Smooth muscle cell (in vitro differentiated cells): ENCODE measurements around the gene GBP4. TPM values are rescaled to one million over a fixed set of nuclear protein-coding genes. Genes with fewer than 3 reads are reported as not detected.

Experiments
- DNase-seq: peaks from one replicate; lab custom pipeline; 2025; ENCODE audit not compliant: unreplicated experiment; lab: John Stamatoyannopoulos, UW
- H2AFZ ChIP-seq: fragments of 200-600 bp; sonication (generic); 2 replicates; pipeline ENCODE4 v1.6.0; 2016; ENCODE audit warnings: antibody characterized with exemption, low read depth, mild to moderate bottlenecking
- H3F3A ChIP-seq: fragments of 200-600 bp; sonication (generic); 2 replicates; pipeline ENCODE4 v1.6.0; 2017; ENCODE audit warnings: antibody characterized with exemption, low read depth
- H3K27ac ChIP-seq: fragments of 200-600 bp; sonication (generic); 2 replicates; pipeline ENCODE4 v1.5.1; 2016; ENCODE audit warnings: low read depth, mild to moderate bottlenecking
- H3K27me3 ChIP-seq: fragments of 200-600 bp; sonication (generic); 2 replicates; pipeline ENCODE4 v1.6.1; 2016; ENCODE audit warnings: low read depth, mild to moderate bottlenecking
- H3K36me3 ChIP-seq: fragments of 200-600 bp; sonication (generic); 2 replicates; pipeline ENCODE4 v1.5.1; 2016; ENCODE audit warnings: low read depth
- H3K4me1 ChIP-seq: fragments of 200-600 bp; sonication (generic); 2 replicates; pipeline ENCODE4 v1.5.1; 2016; ENCODE audit warnings: low read depth
- H3K4me2 ChIP-seq: fragments of 200-600 bp; sonication (generic); 2 replicates; pipeline ENCODE4 v1.6.0; 2016; ENCODE audit warnings: mild to moderate bottlenecking
- H3K4me3 ChIP-seq: fragments of 200-600 bp; sonication (generic); 2 replicates; pipeline ENCODE4 v1.5.1; 2016; ENCODE audit warnings: mild to moderate bottlenecking
- H3K79me2 ChIP-seq: fragments of 200-600 bp; sonication (generic); 2 replicates; pipeline ENCODE4 v1.6.0; 2016; ENCODE audit warnings: low read depth, mild to moderate bottlenecking
- H3K9ac ChIP-seq: fragments of 200-600 bp; sonication (generic); 2 replicates; pipeline ENCODE4 v1.6.0; 2016; ENCODE audit warnings: low read depth
- H3K9me3 ChIP-seq: fragments of 200-600 bp; sonication (generic); replicated peaks from 2 replicates; pipeline ENCODE4 v1.5.1; 2016; ENCODE audit warnings: low read depth
- H4K20me1 ChIP-seq: fragments of 200-600 bp; sonication (generic); 2 replicates; pipeline ENCODE4 v1.6.0; 2016; ENCODE audit warnings: low read depth
- CTCF ChIP-seq: fragments of 200-600 bp; sonication (generic); IDR thresholded peaks from 2 replicates; pipeline ENCODE4 v1.5.1; 2017; ENCODE audit warnings: borderline replicate concordance, mild to moderate bottlenecking, antibody characterized with exemption; ENCODE audit not compliant: insufficient read depth, poor library complexity, severe bottlenecking
- WGBS: methylation state at CpG from one replicate; pipeline ENCODE4 v1.1.7; 2016; ENCODE audit warnings: low lambda C conversion rate; 5-methylcytosine and 5-hydroxymethylcytosine counted together
- polyA plus RNA-seq: library from polyadenylated mRNA; unstranded; fragments of >200 nt; fragmentation: Nextera tagmentation; extraction: Ambion mirVana; gene quantifications from 2 replicates; pipeline ENCODE4 v1.2.1, GENCODE V29; 2016
- total RNA-seq: library from RNA; depleted of rRNA; stranded (reverse); fragments of >200 nt; gene quantifications from 2 replicates; pipeline ENCODE4 v1.2.3, GENCODE V29; 2014

Gene GBP4
- total and polyA plus RNA-seq, 2 experiments from 2014 or later: 0.11 to 0.31 TPM

GRCh38 chr1:89195476-89195875 lies 3.3 kb downstream of the GBP4 start:
- H3K4me3 ChIP-seq: no peak overlapping the region
- no peak for DNase-seq
- no peaks in the 10 kb centered on the region for H3K4me1 ChIP-seq
- TF ChIP-seq CTCF: no peak
- no peak overlapping the region for H3K9ac ChIP-seq
- H3K79me2 ChIP-seq: no peaks in the 10 kb centered on the region
- no peaks in the 10 kb centered on the region for H3K9me3 ChIP-seq
- no peak overlapping the region for H2AFZ ChIP-seq
- no peaks in the 10 kb centered on the region for H3K36me3 ChIP-seq
- no peak overlapping the region for H3K4me2 ChIP-seq
- H3F3A ChIP-seq: no peaks in the 10 kb centered on the region
- 88% methylated on average over 3 of the region's 3 CpGs for WGBS
- no peaks in the 10 kb centered on the region for H3K27me3 ChIP-seq
- H4K20me1 ChIP-seq: no peaks in the 10 kb centered on the region
- H3K27ac ChIP-seq: no peak overlapping the region

GRCh38 chr1:89191314-89191713 lies 7.4 kb downstream of the GBP4 start:
- Histone ChIP-seq H3K9ac (no peak overlapping the region), H3K4me2 (no peak overlapping the region), H4K20me1 (no peaks in the 10 kb centered on the region), H3K36me3 (no peaks in the 10 kb centered on the region), H3K79me2 (no peaks in the 10 kb centered on the region), H3K27ac (no peak overlapping the region), H3K27me3 (no peaks in the 10 kb centered on the region), H3K4me3 (no peak overlapping the region), H3F3A (no peaks in the 10 kb centered on the region), H3K4me1 (no peaks in the 10 kb centered on the region), H3K9me3 (no peaks in the 10 kb centered on the region), H2AFZ (no peak overlapping the region)
- no peak for TF ChIP-seq CTCF
- WGBS: 87% methylated on average over 5 of the region's 5 CpGs
- no peak for DNase-seq

- Histone ChIP-seq H4K20me1 (no peaks in the 10 kb centered on the region), H3K27me3 (no peaks in the 10 kb centered on the region), H3K4me3 (no peak overlapping the region), H3K36me3 (no peaks in the 10 kb centered on the region), H3K79me2 (no peaks in the 10 kb centered on the region), H3K27ac (no peak overlapping the region), H3K9me3 (no peaks in the 10 kb centered on the region), H3F3A (no peaks in the 10 kb centered on the region), H2AFZ (no peak overlapping the region), H3K4me1 (no peaks in the 10 kb centered on the region), H3K4me2 (no peak overlapping the region), H3K9ac (no peak overlapping the region)
- no peak for DNase-seq
- no peak for TF ChIP-seq CTCF
- WGBS: 90% methylated on average over 4 of the region's 4 CpGs
Measured at GRCh38 chr1:89190017-89190416, 8.7 kb downstream of the GBP4 start.

GRCh38 chr1:89179343-89179742 lies 19.4 kb downstream of the GBP4 start:
- no peaks in the 10 kb centered on the region for H3K79me2 ChIP-seq
- no peaks in the 10 kb centered on the region for H3K4me1 ChIP-seq
- no peak overlapping the region for H3K27ac ChIP-seq
- H2AFZ ChIP-seq: peak overlapping the region; percentile 62
- no peak overlapping the region for H3K4me3 ChIP-seq
- H3K36me3 ChIP-seq: no peaks in the 10 kb centered on the region
- no peaks in the 10 kb centered on the region for H3F3A ChIP-seq
- H3K27me3 ChIP-seq: no peaks in the 10 kb centered on the region
- DNase-seq: no peak
- no peak overlapping the region for H3K9ac ChIP-seq
- TF ChIP-seq CTCF: no peak
- WGBS: 53% methylated on average over 2 of the region's 2 CpGs
- no peak overlapping the region for H3K4me2 ChIP-seq
- no peaks in the 10 kb centered on the region for H3K9me3 ChIP-seq
- H4K20me1 ChIP-seq: no peaks in the 10 kb centered on the region
